M059J (cell line): Measurements from ENCODE around the gene NHLRC1. TPM values are rescaled to one million over a fixed set of nuclear protein-coding genes. Genes with fewer than 3 reads are reported as not detected.
"Not testable (repeated sequence)": the region's sequence is repeated elsewhere in the genome, so short reads cannot be mapped to it uniquely, and the experiment has no call there.

Source experiments
- DNase-seq: peaks from one replicate; pipeline ENCODE4 v3.0.0-alpha.2; 2012; ENCODE audit warnings: low read depth
- total RNA-seq: library from RNA; depleted of rRNA; stranded (reverse); fragments of >200 nt; shearing (Covaris generic); gene quantifications from 2 replicates; pipeline ENCODE4 v1.2.3, GENCODE V29; 2014; rRNA removed

NHLRC1 gene
- total RNA-seq = 1.9 and 3.4 TPM in 2 replicates

- DNase-seq = peak; percentile 84
Measured at GRCh38 chr6:18122128-18123093, at the start of gene NHLRC1. TSS of gene NHLRC1 (minus strand) at chr6:18122677. CDS start at chr6:18122606, 71 bp downstream.

DNA sequence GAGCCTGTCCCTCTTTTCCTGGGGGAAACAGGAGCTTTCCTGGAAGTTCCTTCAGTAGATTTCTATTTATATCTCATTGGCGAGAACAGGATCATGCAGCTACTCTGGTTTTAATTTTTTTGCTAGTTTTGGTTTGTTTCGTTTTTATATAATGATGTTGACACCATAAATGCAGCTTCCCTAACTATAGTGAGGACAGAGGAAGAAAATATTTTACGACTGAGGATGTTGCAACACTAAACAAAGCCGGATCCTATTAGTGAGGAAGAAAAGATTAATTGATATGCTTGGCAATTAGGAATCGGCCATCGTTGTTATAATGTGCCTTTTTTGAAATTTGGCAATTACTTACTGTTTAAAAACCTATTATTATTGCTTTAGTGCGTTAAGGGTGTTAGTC lies 49.4 kb upstream of the NHLRC1 start:
- no peak for DNase-seq

DNA sequence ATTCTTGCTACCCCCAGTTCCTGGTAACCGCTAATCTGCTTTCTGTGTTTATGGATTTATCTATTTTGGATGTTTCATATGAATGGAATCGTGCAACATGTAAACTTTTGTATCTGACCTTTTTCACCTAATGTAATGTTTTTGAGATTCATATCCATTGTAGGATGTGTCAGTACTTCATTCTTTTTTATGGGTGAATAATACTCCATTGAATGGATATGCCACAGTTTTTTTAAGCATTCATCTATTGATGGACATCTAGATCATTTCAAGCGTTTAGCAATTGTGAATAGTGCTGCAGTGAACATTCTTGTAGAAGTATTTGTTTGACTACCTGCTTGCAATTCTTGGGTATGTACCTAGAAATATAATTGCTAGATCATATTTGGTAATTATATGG lies 45.8 kb upstream of the NHLRC1 start:
- DNase-seq = no peak

DNA sequence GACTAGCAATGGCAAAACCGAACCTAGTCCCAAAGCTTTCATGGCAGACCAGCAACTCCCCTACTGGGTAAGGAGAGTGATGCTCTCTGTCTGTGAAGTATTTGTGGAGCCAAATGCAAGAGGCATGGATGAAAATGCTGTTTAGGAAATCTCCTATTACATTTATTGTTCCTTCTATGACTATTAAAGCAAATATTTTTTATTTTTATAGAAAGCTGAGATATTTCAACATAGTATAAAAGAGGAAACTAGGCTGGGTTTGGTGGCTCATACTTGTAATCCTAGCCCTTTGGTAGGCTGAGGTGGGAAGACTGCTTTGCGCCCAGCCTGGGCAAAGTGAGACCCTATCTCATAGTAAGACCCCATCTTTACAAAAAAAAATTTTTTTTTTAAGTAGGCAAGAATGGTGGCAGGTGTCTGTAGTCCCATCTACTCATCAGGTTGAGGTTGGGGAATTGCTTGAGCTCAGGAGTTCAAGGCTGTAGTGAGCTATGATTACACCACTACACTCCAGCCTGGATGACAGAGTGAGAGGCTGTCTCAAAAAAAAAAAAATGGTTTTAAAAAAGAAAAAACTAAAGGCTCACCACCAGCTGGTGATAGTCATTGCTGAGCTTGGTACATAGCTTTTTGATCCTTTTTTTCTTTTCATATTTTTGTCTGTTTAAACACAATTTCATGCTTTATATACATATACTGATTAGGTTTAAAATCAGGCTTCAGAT lies 44.0 kb upstream of the NHLRC1 start:
- DNase-seq = no peak

- peak; percentile 25 for DNase-seq
Measured at GRCh38 chr6:18165751-18166150, 43.3 kb upstream of the NHLRC1 start.

- DNase-seq = no peak
Measured at GRCh38 chr6:18162401-18162800, 39.9 kb upstream of the NHLRC1 start.

GRCh38 chr6:18161431-18161830 lies 39.0 kb upstream of the NHLRC1 start:
- no peak for DNase-seq

DNA sequence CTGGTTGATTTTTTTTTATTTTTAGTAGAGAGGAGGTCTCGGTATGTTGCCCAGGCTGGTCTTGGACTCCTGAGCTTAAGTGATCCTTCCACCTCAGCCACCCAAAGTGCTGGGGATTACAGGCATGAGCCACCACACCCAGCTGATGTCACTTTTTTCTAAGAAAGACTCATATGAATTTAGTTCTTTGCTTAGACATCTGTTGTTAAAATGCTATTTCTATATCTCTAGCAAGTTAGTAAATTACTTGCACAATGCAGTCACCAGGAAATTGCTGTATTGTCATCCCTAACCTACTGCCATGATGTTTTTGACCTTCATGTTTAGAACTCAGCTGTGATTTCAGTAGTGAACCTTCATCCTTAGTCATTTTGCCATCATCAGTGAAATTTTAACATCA lies 38.4 kb upstream of the NHLRC1 start:
- DNase-seq = no peak

DNA sequence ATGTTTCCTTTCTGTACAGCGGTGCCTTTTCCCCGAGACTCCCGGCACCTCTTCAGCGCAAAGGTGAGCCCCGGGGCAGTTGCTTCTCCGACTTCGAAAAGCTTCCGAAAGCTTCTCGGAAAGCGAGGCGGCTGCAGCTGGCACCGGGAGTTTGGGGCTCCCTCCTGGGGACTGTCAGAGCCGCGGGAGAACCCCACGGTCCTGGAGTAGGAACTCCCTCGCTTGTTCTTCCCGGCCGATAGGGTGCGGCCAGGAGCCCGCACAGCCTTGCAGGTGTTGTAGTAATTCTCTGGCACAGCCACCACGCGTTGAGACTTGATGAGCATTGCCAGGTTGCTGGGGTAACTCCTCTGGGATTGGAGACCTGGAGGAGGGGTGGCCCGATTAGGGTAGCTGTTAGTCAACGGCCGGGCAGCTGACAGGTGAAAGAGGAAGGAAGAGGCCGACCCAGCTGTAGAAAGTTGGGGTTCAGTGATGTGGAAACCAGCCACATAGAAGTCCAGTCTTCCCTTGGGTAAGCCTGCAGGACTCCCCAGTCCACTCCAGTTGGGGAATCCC lies 33.5 kb upstream of the NHLRC1 start:
- DNase-seq = peak; percentile 81

DNA sequence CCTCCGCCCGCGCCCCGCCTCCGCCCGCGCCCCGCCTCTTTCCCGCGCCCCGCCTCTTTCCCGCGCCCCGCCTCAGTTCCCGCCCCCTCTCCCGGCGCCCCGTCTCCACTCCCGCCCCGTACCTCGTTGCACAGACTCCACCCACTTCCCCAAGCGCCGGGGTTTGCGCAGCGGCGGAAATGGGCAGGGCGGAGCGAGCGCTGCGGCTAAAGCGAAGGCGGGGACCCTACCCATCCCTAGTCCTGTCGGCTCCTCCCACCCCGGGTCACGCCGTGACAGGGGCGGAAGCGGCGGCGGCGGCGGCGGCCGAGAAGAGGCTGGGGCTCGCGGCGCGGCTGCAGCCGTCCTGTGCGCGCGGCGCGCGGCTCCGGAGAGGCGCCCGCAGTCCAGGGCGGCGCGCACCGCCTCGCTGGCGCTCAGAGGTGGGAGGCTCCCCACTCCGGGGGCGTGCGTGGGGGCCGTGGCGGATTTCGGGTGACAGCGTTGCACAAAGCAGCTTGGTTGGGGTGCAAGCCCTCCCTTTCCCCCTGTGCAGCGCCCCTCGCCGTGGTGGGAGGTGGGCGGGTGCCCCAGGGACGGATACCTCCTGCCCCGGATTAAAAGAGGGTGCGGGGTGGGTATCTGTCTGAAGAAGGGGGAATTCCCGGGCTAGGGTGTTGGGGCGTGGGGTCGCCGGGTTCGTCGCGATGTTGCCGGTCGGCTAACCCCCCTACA lies 32.8 kb upstream of the NHLRC1 start, which contains the start of gene KDM1B:
Gene KDM1B (plus strand): TSS at position 273 of the 714 bp plus-strand sequence. CDS start 4,474 bp downstream, outside the sequence.
- peak; percentile 99 for DNase-seq

- peak; percentile 51 for DNase-seq
Measured at GRCh38 chr6:18154507-18155149, 32.2 kb upstream of the NHLRC1 start, which contains the start of gene TPMT. TSS of gene TPMT (minus strand) at chr6:18155077. CDS start at chr6:18149127, 5,950 bp downstream.

DNA sequence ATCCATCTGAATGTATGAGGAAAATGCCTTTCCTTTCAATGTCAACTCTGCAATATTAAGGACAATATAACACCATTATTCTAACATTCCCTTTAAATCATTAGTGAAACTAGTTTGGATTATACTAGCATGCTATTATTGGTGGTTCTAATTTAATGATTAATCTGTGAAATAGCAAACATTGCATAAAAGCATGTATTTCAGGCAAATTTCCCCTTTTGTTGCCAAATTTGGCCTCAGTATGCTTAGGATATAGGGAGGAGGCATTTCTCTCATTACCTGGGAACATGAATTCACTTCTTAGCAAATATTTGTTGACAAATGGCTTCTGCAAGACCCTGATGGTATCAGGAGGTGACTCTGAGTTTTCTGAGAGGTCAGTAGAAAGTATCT lies 30.8 kb upstream of the NHLRC1 start:
- no peak for DNase-seq

GRCh38 chr6:18151801-18152200 lies 29.3 kb upstream of the NHLRC1 start:
- DNase-seq = no peak

DNA sequence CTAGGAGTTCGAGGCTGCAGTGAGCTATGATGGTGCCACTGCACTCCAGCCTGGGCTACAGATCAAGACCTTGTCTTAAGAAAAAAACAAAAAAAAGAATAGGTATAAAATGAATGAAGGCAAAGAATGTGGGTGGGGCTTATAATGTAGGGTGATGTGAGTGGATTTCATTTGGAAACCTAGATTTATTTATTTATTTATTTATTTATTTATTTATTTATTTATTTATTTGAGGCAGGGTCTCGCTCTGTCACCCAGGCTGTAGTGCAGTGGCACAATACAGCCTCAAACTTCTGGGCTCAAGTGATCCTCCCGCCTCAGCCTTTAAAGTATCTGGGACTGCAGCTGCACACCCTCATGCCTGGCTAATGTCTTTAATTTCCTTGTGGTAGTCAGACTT lies 28.9 kb upstream of the NHLRC1 start:
- not testable (repeated sequence) for DNase-seq

DNA sequence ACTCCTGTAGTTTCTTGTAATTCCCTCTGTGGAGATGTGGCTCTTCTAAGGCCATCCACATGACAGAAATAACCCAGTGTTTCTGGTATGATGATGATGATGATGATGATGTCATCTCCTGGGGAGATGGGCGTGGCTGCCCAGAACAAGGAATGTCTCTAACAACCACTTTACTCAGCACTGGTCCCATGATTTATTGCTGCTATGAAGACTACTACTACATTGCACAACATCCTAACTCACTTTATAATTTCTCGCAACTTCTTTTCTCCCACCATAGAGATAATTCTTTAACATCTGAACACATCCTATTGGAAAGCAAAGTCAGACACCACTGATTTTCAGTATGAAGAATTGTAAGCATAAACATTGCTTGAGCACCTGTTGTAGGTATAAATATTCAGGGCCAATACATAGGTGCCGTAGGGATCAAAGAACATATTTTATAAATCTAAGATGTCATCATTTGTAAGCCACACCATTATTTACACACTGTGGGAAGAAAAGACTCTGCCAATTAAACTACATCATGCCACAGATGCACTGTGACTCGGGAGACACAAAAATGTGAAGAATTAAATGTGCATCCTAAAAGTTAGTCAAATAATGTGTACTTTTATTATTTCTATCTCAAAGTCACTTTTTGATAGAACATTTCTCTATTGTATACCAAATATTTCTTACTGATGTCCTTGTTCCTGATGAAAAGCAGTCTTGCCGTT lies 26.0 kb upstream of the NHLRC1 start:
- DNase-seq = peak; percentile 93

DNA sequence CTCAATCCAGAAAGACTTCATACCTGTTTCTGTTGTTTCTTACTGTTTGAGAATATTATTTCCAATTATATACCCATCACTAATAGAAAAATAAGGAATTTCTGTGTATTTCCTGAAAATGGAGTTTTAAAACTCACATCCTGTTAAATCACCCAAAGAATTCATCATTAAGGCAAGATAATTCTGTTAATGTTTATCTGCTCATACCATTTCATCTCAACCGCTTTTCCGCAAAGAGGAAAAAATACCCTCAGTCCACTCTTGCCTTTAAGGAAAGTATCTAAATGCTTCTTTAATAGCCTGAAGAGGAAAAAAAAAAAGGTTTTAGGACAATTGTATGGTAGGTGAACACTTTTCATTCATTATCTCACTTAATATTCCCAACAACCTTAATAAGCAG lies 25.1 kb upstream of the NHLRC1 start:
- no peak for DNase-seq

GRCh38 chr6:18147160-18147559 lies 24.7 kb upstream of the NHLRC1 start:
- DNase-seq = peak; percentile 84

- DNase-seq = no peak
Measured at GRCh38 chr6:18142591-18142861, 20.0 kb upstream of the NHLRC1 start.

DNA sequence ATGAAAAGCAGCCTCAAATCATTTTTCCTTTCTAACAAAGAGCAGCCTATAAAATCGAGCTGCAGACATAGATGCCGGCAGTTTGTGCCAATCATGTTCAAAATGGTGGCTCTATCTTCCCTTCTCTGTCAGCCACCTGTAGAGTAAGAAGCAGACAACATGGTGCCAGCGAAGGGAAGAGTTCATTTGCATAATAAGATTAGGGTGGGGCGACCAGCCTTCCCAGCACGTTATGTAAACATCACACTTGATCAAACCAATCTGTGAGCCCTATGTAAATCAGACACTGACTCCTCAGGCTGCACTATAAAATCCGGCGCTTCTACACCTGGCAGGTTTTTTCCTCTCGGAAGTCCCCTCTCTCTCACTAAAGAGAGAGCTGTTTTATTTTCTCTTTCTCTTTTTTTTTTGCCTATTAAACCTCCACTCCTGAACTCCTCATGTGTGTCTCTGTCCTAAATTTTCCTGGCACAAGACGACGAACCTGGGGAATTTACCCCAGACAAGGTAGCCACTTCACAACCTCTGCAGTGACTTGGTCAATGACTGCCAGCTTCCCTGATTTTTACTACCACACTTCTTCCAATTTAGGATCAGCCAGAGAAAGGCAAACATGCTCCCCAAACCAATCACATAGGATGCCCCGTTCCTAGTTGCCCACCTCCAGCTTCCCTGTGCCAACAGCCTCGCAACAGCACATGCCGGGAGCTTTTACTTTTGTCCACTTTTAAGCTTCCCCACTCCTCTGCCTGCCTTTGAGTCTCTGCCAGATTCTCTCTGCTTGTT lies 19.5 kb upstream of the NHLRC1 start:
- no peak for DNase-seq
